GM12873 (cell line): Measurements from ENCODE around the gene SELENOO.

ENCODE experiments used
- CTCF ChIP-seq: IDR thresholded peaks from 2 replicates; pipeline ENCODE4 v1.5.1; 2012; ENCODE audit warnings: low read depth, mild to moderate bottlenecking, moderate library complexity, low read length, control low read depth; ENCODE audit not compliant: insufficient read depth; ENCODE audit errors: missing control alignments

The SELENOO gene

GRCh38 chr22:50253046-50253915 is 52.5 kb downstream of the SELENOO start:
- no peak for TF ChIP-seq CTCF

DNA sequence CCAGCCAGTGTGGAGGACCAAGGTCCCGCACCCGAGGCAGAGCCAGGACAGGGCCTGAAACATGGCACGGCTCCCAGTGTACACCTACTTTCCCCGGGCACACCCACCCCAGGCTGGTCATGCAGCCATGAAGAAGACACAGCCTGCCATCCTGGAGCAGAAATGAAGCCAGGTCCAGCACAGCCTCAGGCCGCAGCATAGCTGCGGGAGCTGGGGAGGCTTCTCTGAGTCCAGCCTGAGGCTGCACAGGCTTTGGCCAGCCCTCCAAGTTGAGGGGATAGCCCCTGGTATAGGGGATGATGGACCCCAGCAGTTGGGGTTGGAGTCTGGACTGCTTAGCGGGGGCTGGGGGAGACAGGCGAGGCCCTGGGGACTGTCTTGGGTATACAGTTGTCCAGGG is 53.1 kb downstream of the SELENOO start:
- no peak for TF ChIP-seq CTCF

DNA sequence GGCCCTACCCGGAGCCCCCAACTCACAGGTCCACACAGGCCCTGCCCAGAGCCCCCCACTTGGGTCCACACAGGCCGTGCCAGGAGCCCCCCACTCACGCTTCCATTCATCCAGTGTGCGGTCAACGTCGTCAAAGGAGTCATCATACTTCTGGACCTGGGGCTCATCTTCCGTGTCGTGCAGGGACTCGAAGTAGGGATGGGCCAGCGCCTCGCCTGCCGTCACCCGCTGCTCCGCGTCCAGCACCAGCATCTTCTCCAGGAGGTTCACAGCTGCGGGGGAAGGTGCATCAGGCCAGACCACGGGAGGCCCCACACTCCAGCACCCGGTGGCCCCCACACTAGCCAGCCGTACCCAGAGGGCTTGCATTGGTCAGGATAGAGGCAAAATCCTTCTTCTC is 54.3 kb downstream of the SELENOO start:
- TF ChIP-seq CTCF = no peak

- no peak for TF ChIP-seq CTCF
Observed at GRCh38 chr22:50255607-50256006, 54.8 kb downstream of the SELENOO start.

DNA sequence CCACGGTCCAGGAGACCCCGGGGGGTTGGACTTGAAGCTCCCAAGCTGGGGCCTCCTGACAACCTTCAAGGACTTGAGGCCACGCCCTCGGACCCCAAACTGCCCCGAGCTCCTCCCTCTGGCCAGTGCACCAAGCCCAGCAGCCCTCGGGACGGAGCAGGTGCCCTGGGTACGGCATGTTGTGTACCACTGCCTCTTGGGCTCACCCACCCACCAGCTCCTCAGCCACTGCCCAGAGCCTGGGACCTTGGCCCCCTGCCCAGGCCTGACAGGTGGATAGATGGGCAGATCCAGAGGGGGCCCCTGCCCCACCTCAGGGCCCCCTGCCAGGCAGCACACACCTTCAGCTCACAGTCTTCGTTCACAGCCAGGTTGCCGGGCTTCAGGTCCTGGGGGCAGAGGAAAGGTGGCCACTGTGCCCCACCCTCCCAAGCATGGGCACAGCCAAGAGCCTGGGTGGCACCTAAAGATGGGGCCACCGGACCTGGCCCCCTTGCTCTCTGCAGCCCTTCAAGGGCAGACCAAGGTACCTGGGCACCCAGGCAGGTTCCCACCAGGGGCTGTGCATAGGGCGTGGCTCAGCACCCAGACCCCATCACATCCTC is 55.5 kb downstream of the SELENOO start:
- no peak for TF ChIP-seq CTCF

- no peak for TF ChIP-seq CTCF
Observed at GRCh38 chr22:50257041-50257440, 56.2 kb downstream of the SELENOO start.

DNA sequence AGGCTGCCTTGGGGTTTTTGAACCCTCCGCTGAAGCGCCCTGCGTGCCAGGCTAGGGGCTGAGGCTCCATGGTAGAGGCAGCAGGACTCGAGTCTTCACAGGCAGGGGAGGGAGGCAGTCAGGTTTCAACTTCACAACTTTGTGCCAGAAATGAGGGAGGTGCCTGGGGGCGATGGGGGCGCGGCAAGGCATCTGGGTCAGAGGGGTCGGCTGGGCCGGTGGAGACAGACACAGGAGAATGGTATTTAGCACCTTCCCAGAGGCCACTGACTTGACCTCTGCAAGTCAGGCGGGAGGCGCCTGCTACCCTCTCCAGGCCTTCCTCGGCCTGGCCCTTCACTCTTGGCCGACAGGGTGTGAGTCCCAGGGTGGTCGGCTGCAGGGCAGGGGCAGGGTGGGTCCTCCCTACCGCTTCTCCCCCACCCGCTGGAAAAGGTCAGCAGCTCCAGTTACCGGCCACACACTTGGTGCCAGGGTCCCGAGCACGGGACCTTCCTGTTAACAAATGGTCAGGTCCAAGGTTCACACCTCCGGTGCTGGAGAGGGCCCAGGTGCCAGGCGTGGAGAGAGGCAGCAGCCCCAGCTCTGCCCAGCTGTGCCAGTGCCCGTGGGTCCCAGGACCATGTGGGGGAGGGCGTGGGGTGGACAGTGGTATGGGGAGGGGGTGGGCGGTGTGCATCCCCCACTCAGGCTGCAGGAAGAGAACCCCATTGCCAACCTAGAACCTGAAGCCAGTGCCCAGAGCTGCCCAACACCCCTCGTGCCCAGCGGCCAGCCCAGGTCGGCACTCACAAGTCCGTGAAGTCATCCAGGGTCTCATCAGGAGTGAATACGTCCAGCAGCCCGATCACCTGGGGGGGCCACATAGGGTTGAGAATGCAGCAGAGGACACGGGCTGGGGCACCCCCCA is 56.9 kb downstream of the SELENOO start:
- TF ChIP-seq CTCF = no peak
